Body of pancreas (tissue), 4 donors: ENCODE results near the gene TTC28.
"Not testable (repeated sequence)": the region's sequence is repeated elsewhere in the genome, so short reads cannot be mapped to it uniquely, and the experiment has no call there.

Source experiments
- CTCF ChIP-seq, 7 experiments: fragments of 450-650 bp in 4 of 7; fragments of 200-600 bp in 3 of 7; sonication (generic) in 3 of 7; IDR thresholded peaks; one replicate each; pipeline ENCODE4 v1.5.1; 2016 to 2019; ENCODE audit warnings: antibody characterized with exemption in 7 of 7
- POLR2A ChIP-seq, 3 donors: fragments of 450-650 bp; IDR thresholded peaks; one replicate each; pipeline ENCODE4 v1.6.1; 2016; ENCODE audit warnings: antibody characterized with exemption in 3 of 3, mild to moderate bottlenecking in 2 of 3

GRCh38 chr22:28463408-28463807 is 216.2 kb downstream of the TTC28 start:
- not testable (repeated sequence) for TF ChIP-seq POLR2A, CTCF (IDR thresholded peaks at IDR 0.05)
